HG03575 (cell line): ENCODE results near the gene TMEM135.

ENCODE experiments used
- ATAC-seq: cut with Tn5 transposase; IDR thresholded peaks from one replicate; pipeline ENCODE4 v1.9.1; 2021; ENCODE audit not compliant: unreplicated experiment, insufficient number of reproducible peaks, low FRiP score; ENCODE audit errors: extremely low read depth

The TMEM135 gene

DNA sequence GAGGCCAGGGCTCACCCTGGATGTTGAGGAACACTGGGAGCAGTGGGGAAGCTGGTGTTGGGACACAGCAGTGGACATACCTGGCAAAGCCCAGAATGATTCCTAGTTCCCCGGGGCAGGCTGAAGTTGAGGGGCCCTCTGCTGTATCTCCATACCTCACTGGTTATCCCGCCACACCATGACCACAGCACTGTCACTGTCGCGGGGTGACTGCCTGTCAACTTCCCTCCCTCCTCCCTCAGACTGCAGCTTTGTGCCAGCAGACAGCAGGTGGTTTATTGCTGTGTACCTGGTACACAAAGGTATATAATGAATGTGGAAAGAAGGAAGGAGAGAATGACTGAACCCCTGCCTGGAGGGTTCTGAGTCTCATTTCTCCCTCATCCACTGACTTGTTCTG, 318.7 kb downstream of the TMEM135 start:
- no peak for ATAC-seq

DNA sequence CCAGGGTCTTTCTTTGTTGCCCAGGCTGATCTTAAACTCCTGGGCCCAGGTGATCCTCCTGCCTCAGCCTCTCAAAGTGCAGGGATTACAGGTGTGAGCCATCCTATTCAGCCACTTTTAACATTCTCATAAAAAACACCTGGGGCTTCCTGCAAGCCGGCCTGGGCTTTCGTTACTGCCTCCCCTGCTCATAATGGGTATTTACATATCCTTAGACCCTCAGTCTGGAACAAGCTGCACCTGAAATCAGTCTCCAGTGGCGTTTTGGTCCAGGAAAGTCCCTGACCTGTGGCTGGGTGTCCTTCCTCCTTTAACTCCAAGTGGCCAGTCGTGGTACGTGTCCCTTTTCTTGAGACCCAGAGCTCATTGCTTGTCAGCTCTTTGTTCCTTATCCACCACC, 320.7 kb downstream of the TMEM135 start:
- no peak for ATAC-seq

- no peak for ATAC-seq
Observed at GRCh38 chr11:87359401-87359800, 321.7 kb downstream of the TMEM135 start.

DNA sequence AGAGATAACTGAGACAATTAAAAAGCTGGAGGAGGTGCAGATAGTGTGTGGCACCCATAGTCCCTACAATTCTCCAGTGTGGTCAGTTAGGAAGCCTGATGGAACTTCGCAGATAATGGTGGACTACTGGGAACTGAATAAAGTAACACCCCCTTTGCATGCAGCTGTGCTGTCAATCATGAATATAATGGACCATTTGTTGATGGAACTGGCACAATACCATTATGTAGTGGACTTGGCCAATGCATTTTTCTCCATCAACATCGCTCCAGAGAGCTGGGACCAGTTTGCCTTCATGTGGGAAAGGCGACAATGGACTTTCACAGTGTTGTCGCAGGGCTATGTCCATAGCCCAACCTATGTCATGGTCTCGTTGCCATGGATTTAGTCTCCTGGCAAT, 324.2 kb downstream of the TMEM135 start:
- no peak for ATAC-seq

GRCh38 chr11:87366346-87366745, 328.6 kb downstream of the TMEM135 start:
- no peak for ATAC-seq

GRCh38 chr11:87366763-87367405, 329.1 kb downstream of the TMEM135 start:
- ATAC-seq = no peak

- no peak for ATAC-seq
Observed at GRCh38 chr11:87368151-87368550, 330.4 kb downstream of the TMEM135 start.

DNA sequence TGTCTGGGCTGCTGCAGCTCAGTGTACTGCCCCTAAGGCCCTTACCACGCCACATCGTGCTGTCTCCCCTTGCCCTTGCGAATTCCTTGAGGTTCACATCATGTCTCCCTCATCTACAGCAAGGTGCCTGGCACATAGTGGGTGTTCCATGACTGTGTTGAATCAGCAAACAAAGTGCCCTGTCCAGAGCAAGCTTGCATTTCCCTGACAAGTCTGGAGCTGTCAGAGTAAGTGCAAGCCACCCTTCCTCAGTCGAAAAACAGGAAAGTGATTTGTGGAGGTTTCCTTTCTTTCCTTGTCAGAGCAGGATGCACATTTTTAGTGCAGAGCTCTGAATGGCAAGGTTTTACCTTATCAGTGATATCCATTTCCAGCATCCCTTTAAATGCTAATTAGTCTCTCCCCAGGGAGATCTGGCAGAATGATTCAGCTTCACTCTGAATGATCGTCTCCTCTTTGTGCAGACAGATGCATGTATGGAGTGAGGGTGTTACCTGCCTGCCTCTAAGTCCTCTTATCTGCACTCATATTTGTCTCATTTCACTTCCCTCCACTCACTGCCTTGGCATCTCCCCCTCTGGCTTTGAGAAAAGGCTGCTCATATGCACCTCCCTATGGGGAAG, 331.2 kb downstream of the TMEM135 start:
- no peak for ATAC-seq

DNA sequence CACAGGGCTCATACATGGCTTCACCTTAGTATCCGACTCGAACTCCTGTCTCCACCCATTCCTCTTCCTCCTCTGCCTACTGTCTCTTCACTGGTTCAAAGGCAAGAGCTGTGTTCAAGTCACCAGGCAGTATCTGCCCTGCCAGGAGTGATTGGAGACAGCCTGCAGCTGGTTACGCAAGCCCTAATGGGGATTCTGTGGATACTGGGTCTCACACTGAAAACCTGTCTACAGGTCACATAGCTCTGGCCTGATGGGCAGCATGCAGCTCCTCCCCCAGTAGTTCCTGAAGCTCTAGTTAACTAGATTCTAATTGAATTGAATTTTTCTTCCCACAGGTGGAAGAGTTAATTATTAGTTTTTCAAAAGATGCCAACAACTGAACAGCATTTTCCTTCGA, 332.2 kb downstream of the TMEM135 start:
- no peak for ATAC-seq

DNA sequence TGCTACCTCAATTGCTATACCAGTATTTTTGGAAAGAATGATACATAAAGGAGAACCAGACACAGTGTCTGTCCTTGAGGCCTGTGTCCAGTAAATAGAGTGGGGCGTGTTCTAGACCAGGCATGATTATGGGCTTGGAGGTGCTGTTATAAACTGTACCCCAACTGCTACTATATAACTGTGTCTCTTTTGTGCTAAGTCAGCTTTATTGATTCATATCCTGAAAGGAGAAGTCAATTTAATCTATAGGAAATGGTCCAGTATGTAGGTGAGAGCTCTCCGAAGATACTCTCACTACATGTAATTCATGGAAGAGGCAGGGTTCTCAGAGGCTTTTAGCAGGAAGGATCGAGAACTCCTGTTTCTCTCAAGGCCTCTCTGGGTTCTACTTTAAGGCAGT, 334.3 kb downstream of the TMEM135 start:
- ATAC-seq = no peak
